GM12864 (cell line): Measurements from ENCODE around the gene CCDC7.
"Not testable (repeated sequence)": the region's sequence is repeated elsewhere in the genome, so short reads cannot be mapped to it uniquely, and the experiment has no call there.

ENCODE experiments used
- DNase-seq: peaks from one replicate; pipeline ENCODE4 v3.0.0-alpha.2; 2011; ENCODE audit warnings: low read depth
- H3K4me3 ChIP-seq: 2 replicates; pipeline ENCODE4 v1.5.1; 2011; ENCODE audit warnings: mild to moderate bottlenecking, low read depth, low read length, control low read depth
- CTCF ChIP-seq: IDR thresholded peaks from 2 replicates; pipeline ENCODE4 v1.5.1; 2011; ENCODE audit warnings: low read depth, mild to moderate bottlenecking, moderate library complexity, low read length, control low read depth, inconsistent platforms; ENCODE audit errors: missing control alignments

Gene CCDC7

GRCh38 chr10:32582946-32583345 lies 137.0 kb downstream of the CCDC7 start:
- TF ChIP-seq CTCF, result no peak
- no peak for DNase-seq
- no peak overlapping the region for H3K4me3 ChIP-seq

GRCh38 chr10:32598022-32598421 lies 152.1 kb downstream of the CCDC7 start:
- DNase-seq, H3K4me3 ChIP-seq: not testable (repeated sequence)

- no peak for TF ChIP-seq CTCF
- no peak overlapping the region for H3K4me3 ChIP-seq
- no peak for DNase-seq
Observed at GRCh38 chr10:32600317-32600716, 154.4 kb downstream of the CCDC7 start.

GRCh38 chr10:32601562-32601961 lies 155.6 kb downstream of the CCDC7 start:
- DNase-seq, H3K4me3 ChIP-seq: not testable (repeated sequence)

GRCh38 chr10:32605787-32606186 lies 159.8 kb downstream of the CCDC7 start:
- no peak overlapping the region for H3K4me3 ChIP-seq
- DNase-seq, result no peak
- TF ChIP-seq CTCF, result no peak

- not testable (repeated sequence) for DNase-seq
Observed at GRCh38 chr10:32610543-32610942, 164.6 kb downstream of the CCDC7 start.

GRCh38 chr10:32616438-32616837 lies 170.5 kb downstream of the CCDC7 start:
- TF ChIP-seq CTCF, result no peak
- H3K4me3 ChIP-seq, result no peak overlapping the region
- DNase-seq, result no peak

More at GRCh38 chr10:32610543-32610942, 164.6 kb downstream of the CCDC7 start:
- not testable (repeated sequence) for H3K4me3 ChIP-seq

- no peak overlapping the region for H3K4me3 ChIP-seq
- DNase-seq, result no peak
- TF ChIP-seq CTCF, result no peak
Observed at GRCh38 chr10:32618482-32618881, 172.5 kb downstream of the CCDC7 start.

- no peak for DNase-seq
- no peak for TF ChIP-seq CTCF
- no peak overlapping the region for H3K4me3 ChIP-seq
Observed at GRCh38 chr10:32621969-32622368, 176.0 kb downstream of the CCDC7 start.
